Epidermal melanocyte (primary cell): ENCODE results near the gene PPP2R2C.

Experiments used
- DNase-seq: peaks from one replicate; pipeline ENCODE4 v3.0.0; 2011; ENCODE audit warnings: low spot score; ENCODE audit not compliant: insufficient read length

PPP2R2C gene

DNA sequence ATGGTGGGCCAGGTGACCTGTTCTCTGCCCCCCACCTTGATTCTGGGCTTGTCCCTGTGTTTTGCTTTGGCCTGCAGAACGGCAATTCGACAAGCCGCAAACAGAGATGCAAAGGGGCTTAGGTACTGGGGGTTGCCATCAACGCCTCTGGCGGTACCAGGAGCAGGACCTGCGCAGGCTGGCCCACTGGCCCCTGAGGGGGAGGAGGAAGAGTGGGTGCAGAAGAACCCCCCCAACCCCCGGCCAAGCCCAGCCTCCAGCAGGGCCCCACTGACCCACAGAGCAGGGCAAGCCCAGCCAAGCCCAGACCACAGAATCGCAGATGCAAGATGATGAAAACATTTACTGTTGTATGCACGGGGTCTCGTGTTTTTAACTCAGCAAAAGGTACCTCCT lies 89.4 kb downstream of the PPP2R2C start:
- no peak for DNase-seq

DNA sequence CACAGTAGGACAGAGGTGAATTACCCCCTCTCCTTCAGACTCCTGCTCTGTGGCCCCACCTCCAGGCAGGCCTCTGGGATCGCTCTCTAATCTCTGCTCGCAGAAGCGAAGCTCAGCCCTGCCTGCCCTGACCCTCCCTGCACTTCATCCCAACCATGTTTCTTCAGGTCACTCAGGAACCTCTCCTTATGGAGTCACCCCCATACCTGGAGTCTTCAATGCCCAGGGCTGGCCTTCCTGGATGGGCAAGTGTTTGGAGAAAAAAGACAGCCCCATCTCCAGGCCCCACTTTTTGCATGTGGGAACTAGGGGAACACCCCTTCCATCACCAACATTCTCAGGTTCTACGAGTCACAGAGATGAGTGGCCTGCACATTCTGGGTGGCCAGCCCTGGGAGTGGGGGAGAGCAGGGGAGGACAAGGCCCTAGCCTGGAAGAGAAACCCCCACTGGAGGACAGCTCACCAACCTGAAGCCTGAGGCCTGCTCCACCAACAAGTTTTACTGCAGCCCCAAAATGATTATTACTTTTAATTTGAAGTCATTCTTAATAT lies 90.8 kb downstream of the PPP2R2C start:
- DNase-seq, result no peak

DNA sequence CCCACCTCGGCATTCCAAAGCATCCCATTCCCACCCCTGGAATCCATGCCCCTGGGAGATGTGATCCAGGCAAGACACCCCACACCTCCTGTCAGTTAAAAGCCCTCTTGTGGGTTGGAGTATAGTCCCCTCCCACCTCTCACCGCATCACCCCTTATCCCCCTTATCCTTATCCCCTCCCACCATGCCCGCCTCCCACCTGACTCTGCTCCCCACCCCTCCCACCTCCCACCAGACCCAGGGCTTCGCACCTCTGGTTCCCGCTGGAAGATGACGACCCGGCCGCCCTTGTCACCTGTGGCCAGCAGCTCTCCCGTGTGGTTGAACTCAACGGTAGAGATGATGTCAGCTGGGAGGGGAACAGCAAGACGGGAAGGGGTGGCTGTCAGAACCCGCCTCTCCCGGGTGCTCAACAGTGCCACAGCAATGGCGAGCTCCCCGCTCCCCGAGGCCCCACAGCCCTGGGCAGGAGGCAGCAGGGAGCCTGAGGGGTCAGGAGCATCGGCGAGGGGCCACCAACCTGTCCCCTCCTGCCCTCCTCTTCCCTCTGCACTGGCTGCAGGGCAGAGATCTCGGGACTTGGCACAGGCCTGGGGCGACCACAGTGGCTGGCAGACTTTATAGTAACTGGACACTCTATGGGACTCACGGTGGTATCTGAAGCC lies 91.5 kb downstream of the PPP2R2C start:
- no peak for DNase-seq

- DNase-seq, result no peak
These were observed 92.4 kb downstream of the PPP2R2C start for GRCh38 chr4:6379767-6380745.

GRCh38 chr4:6378493-6379445 lies 93.6 kb downstream of the PPP2R2C start:
- no peak for DNase-seq

- DNase-seq, result no peak
These were observed 94.6 kb downstream of the PPP2R2C start for GRCh38 chr4:6377626-6378492.

- no peak for DNase-seq
These were observed 96.7 kb downstream of the PPP2R2C start for GRCh38 chr4:6375620-6376295.

DNA sequence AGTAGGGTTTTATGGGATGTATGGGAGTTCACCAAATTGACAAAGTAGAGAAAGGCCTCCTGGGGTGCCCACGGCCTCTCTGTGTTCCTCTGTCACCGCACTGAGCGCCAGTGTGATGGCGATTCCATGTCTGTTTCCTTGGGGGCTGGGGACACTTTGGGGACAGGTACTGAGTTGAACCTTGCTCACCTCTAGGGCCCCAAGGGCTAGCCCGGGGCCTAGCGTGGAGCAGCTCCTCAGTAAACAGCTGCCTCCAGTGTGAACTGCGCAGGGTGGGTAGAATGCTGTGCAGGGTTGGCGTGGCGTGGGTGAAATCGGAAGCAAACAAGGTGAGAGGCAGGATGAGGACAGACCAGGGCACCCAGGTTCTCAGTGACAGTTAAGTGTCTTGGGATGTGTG lies 97.8 kb downstream of the PPP2R2C start:
- no peak for DNase-seq

DNA sequence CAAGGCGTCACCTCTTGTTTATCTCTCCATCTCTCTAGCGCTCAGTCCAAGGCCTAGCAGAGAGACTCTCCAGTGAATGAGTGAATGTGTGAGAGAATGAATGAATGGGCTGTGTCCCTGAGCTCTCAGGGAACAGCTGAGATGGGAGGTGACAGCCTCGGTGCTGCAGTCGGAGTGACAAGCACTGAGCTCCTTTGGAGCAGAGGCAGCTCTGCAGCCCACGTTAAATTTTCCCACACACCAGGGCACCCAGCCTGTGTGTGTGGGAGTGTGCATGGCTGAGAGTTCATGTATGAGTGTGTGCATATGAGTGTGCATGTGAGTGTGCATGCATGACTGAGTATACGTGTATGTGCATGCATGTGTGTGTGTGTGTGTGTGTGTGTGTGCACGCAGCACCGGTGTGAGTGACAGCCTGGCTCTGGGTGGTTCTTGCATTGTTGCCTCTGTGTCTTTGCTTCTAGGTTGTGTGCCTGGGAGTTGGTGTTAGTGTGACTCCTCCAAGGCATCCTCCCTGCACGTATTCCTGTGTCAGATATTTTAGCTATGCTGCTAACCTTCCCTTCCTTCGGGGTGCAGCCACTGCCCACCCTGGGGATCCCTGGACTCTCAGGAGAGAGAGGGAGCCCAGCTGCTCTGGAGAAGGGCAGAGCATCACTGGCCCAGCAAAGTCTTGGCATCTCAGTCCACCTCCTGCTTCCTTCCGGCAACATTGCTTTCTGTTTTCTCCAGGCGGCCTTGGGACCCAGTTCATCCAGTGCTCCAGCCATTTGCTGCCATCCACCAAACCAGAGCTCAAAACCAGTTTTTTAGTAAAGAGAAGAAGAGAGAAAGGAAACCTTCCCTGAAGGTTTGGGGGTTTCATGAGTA lies 98.6 kb downstream of the PPP2R2C start:
- no peak for DNase-seq

GRCh38 chr4:6372649-6373525 lies 99.5 kb downstream of the PPP2R2C start:
- DNase-seq, result no peak

GRCh38 chr4:6371812-6372211 lies 100.6 kb downstream of the PPP2R2C start:
- no peak for DNase-seq

DNA sequence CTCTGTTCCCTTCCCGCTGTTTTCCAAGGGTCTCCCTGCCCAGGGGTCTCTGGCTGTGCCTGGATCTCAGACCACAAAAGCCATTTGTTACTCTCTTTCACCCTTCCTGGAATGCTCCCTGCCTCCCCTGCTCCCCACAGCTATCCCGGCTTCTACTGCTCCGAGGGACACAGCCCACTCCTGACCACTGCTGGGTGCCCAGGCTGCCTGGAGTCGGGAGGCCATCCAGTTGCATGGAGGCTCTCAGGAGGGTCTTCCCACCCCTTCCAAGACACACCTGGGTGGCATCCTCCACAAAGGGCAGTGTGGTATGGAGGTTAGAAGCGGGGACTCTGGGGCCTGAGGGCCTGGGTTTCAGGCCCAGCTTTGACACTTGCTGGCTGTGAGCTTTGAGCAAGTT lies 101.1 kb downstream of the PPP2R2C start:
- no peak for DNase-seq

DNA sequence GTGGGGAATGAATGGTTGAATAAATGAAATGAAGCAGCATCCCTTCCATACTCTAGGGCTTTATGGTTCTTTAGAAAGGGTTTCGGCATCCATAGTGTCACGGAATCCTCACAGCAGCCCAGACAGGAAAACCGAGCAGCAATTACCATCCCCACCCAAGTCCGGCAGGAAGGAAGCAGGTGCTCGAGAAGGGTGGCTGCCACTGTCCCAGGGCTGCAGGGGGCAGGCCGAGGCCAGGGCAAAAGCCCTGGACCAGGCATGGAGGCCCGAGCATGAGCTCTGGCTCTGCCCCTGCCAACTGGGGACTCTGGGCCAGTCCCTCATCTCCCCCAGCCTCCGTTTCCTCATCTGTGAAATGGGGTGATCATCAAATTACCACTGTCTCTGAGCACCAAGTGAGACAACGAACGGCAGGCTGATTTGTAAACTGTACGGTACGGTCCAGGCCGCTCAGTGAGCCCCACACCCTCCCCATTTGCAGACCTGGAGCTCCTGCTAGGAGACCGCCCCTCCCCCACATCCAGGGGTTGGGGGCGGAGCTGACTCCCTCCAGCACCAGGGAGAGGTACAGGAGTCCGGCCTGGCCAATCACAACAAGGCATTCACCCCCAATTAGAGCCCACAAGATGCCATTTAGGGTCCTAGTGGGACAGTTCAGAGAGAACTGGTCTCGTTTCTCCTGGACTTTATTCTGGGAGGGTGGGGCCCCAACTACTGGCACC lies 102.3 kb downstream of the PPP2R2C start:
- DNase-seq, result no peak

GRCh38 chr4:6369511-6369910 lies 102.9 kb downstream of the PPP2R2C start:
- no peak for DNase-seq

DNA sequence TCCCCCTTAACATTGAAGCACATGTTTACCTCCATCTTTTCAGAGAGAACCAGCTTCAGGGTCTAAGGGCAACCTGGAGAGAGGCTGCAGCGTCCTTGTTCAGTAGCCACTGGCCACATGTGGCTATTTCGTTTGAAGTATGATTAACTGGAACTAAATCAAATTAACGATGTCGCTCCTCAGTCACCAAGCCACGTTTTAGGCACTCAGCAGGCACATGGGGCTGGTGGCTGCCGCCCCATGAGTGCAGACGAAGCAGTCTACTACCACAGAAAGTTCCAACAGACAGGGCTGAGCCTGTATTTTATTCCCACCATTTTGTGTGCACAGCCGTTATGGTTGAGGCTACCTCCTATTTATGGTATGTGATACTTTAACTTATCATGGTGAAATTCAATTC lies 103.4 kb downstream of the PPP2R2C start:
- DNase-seq, result no peak

DNA sequence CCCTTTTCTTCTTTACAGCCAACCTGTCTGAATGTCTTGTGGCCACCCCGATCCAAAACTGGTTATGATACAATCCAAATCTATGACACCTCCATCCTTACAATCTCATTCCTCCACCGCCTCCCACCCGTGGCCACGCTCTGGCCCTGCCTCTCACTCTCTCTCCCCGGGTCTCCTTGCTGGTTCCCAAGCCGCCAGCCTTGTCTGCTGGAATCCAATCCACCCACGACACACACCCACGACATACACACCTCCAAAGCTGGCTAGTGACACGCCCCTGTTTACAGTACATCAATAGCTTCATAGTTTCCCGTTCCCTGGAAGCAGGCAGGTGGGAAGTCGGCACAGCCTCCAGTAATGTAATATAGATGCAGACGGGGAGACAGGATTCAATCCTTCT lies 103.8 kb downstream of the PPP2R2C start:
- no peak for DNase-seq

GRCh38 chr4:6368096-6368495 lies 104.3 kb downstream of the PPP2R2C start:
- no peak for DNase-seq
